Liver (tissue), 9 donors: ENCODE measurements around the gene PCMTD2. TPM values are rescaled to one million over a fixed set of nuclear protein-coding genes. Genes with fewer than 3 reads are reported as not detected.

Source experiments
- DNase-seq: peaks from one replicate; pipeline ENCODE4 v3.0.0-alpha.2; 2017; ENCODE audit warnings: low spot score
- H3K27ac ChIP-seq, 2 donors: one replicate each; pipeline ENCODE4 v1.7.0; 2013; ENCODE audit warnings: inconsistent platforms in 2 of 2, low read length in 2 of 2, control low read depth in 1 of 2, low read depth in 1 of 2, mild to moderate bottlenecking in 1 of 2
- H3K27me3 ChIP-seq, 4 donors: one replicate each; pipeline versions ENCODE4 v1.6.1 to v1.7.0; 2013; ENCODE audit warnings: low read length in 3 of 4, inconsistent platforms in 1 of 4, mild to moderate bottlenecking in 1 of 4, moderate library complexity in 1 of 4; ENCODE audit not compliant: control insufficient read depth in 4 of 4, insufficient read depth in 4 of 4
- H3K36me3 ChIP-seq, 4 donors: one replicate each; pipeline versions ENCODE4 v1.6.1 to v1.7.0; 2013; ENCODE audit warnings: low read length in 3 of 4, mild to moderate bottlenecking in 3 of 4, low read depth in 1 of 4, moderate library complexity in 1 of 4; ENCODE audit not compliant: control insufficient read depth in 4 of 4, insufficient read depth in 3 of 4
- H3K4me1 ChIP-seq, 4 donors: one replicate each; pipeline versions ENCODE4 v1.6.1 to v1.7.0; 2013; ENCODE audit warnings: low read length in 3 of 4, mild to moderate bottlenecking in 3 of 4, moderate library complexity in 1 of 4; ENCODE audit not compliant: control insufficient read depth in 4 of 4, insufficient read depth in 4 of 4
- H3K4me3 ChIP-seq, 3 donors: one replicate each; pipeline versions ENCODE4 v1.6.1 to v1.7.0; 2013; ENCODE audit warnings: low read length in 3 of 3, control low read depth in 1 of 3, low read depth in 1 of 3, mild to moderate bottlenecking in 1 of 3
- H3K9ac ChIP-seq, 2 donors: one replicate each; pipeline ENCODE4 v1.7.0; 2013; ENCODE audit warnings: low read length in 2 of 2, mild to moderate bottlenecking in 2 of 2, moderate library complexity in 2 of 2, control low read depth in 1 of 2, low read depth in 1 of 2
- H3K9me3 ChIP-seq, 4 donors: one replicate each; pipeline versions ENCODE4 v1.6.1 to v1.7.0; 2013; ENCODE audit warnings: low read length in 3 of 4; ENCODE audit not compliant: control insufficient read depth in 4 of 4
- ATF3 ChIP-seq: IDR thresholded peaks from 2 replicates; pipeline ENCODE4 v1.6.1; 2016; ENCODE audit warnings: antibody characterized with exemption
- EGR1 ChIP-seq, 2 donors: IDR thresholded peaks; 2 replicates each; pipeline ENCODE4 v1.6.1; 2016 to 2018; ENCODE audit warnings: antibody characterized with exemption in 2 of 2, low read depth in 2 of 2
- FOXA2 ChIP-seq: IDR thresholded peaks from 2 replicates; pipeline ENCODE4 v1.6.1; 2016; ENCODE audit warnings: antibody characterized with exemption
- HNF4A ChIP-seq, 2 donors: conservative IDR thresholded peaks; 2 replicates each; pipeline ENCODE4 v1.6.1; 2016; ENCODE audit warnings: antibody characterized with exemption in 2 of 2, mild to moderate bottlenecking in 2 of 2
- HNF4G ChIP-seq: IDR thresholded peaks from 2 replicates; pipeline ENCODE4 v1.6.1; 2016; ENCODE audit warnings: antibody characterized with exemption
- JUND ChIP-seq, 2 donors: IDR thresholded peaks; 2 replicates each; pipeline ENCODE4 v1.6.1; 2016; ENCODE audit warnings: antibody characterized with exemption in 2 of 2
- MAX ChIP-seq: IDR thresholded peaks from 2 replicates; pipeline ENCODE4 v1.6.1; 2016; ENCODE audit warnings: antibody characterized with exemption
- REST ChIP-seq: IDR thresholded peaks from 2 replicates; pipeline ENCODE4 v1.6.1; 2016; ENCODE audit warnings: antibody characterized with exemption, mild to moderate bottlenecking
- RXRA ChIP-seq, 2 donors: IDR thresholded peaks; 2 replicates each; pipeline ENCODE4 v1.6.1; 2017 to 2018; ENCODE audit warnings: antibody characterized with exemption in 2 of 2, mild to moderate bottlenecking in 1 of 2
- SP1 ChIP-seq: IDR thresholded peaks from 2 replicates; pipeline ENCODE4 v1.6.1; 2018; ENCODE audit warnings: antibody characterized with exemption, mild to moderate bottlenecking
- TAF1 ChIP-seq: conservative IDR thresholded peaks from 2 replicates; pipeline ENCODE4 v1.6.1; 2016; ENCODE audit warnings: antibody characterized with exemption, mild to moderate bottlenecking
- YY1 ChIP-seq: IDR thresholded peaks from 2 replicates; pipeline ENCODE4 v1.6.1; 2016; ENCODE audit warnings: antibody characterized with exemption, mild to moderate bottlenecking
- ZBTB33 ChIP-seq: IDR thresholded peaks from 2 replicates; pipeline ENCODE4 v1.6.1; 2016; ENCODE audit warnings: antibody characterized with exemption
- WGBS: extraction: QIAGEN DNeasy Blood & Tissue Kit; methylation state at CpG from one replicate; pipeline ENCODE4 v1.1.7; 2013; 5-methylcytosine and 5-hydroxymethylcytosine counted together
- polyA plus RNA-seq, 2 donors: library from polyadenylated mRNA; stranded (reverse) in 1 of 2; unstranded in 1 of 2; fragments of 200-250 nt in 1 of 2; fragments of >200 nt in 1 of 2; fragmentation: Nextera tagmentation in 1 of 2; extraction: Ambion mirVana in 1 of 2; gene quantifications; one replicate each; pipeline versions ENCODE4 v1.2.1 to v1.2.3, GENCODE V29; 2013 to 2015
- total RNA-seq, 2 donors: library from RNA; depleted of rRNA; stranded (reverse); fragments of >200 nt; gene quantifications; one replicate each; pipeline ENCODE4 v1.2.3, GENCODE V29; 2014
- donor health status: healthy.
- donor health status: healthy.
- donor health status: healthy.
- donor health status: healthy.
- donor health status: healthy.

PCMTD2 gene
- total and polyA plus RNA-seq, 4 donors: 12.7 to 74.4 (median 25.4) TPM

GRCh38 chr20:64247307-64247618 lies 8.3 kb upstream of the PCMTD2 start:
- no peaks in the 10 kb centered on the region for H3K27me3 ChIP-seq
- peaks cover 3 to 11% (median 9%) of the 10 kb centered on the region in 4 donors for H3K4me1 ChIP-seq
- H3K36me3 ChIP-seq: no peaks in the 10 kb centered on the region
- no peak overlapping the region for H3K4me3 ChIP-seq
- 92% methylated on average over 9 of the region's 9 CpGs for WGBS
- TF ChIP-seq RXRA (IDR thresholded peaks at IDR 0.05): no peak
- no peak for TF ChIP-seq REST
- no peak for TF ChIP-seq MAX
- TF ChIP-seq FOXA2: no peak
- no peak for TF ChIP-seq ZBTB33
- no peak for TF ChIP-seq HNF4G
- no peak for TF ChIP-seq YY1
- no peak for TF ChIP-seq EGR1 (IDR thresholded peaks at IDR 0.05; ENCODE audit: low read depth in 2 of 2)
- no peak for TF ChIP-seq ATF3
- TF ChIP-seq HNF4A (conservative IDR thresholded peaks at IDR 0.05): no peak
- TF ChIP-seq SP1: no peak
- no peak for TF ChIP-seq JUND (IDR thresholded peaks at IDR 0.05)
- no peaks in the 10 kb centered on the region for H3K9me3 ChIP-seq
- H3K9ac ChIP-seq: no peak overlapping the region
- no peak overlapping the region for H3K27ac ChIP-seq
- DNase-seq: no peak

- no peak for TF ChIP-seq YY1
- TF ChIP-seq MAX: no peak
- no peak for TF ChIP-seq RXRA (IDR thresholded peaks at IDR 0.05)
- no peak for TF ChIP-seq ATF3
- no peak for TF ChIP-seq FOXA2
- TF ChIP-seq SP1: no peak
- TF ChIP-seq TAF1: no peak
- TF ChIP-seq REST: no peak
- no peaks in the 10 kb centered on the region for H3K36me3 ChIP-seq
- H3K27me3 ChIP-seq: no peaks in the 10 kb centered on the region
- H3K4me1 ChIP-seq: peaks cover under 1 to 3% (median 1%) of the 10 kb centered on the region in 4 donors
- H3K4me3 ChIP-seq: no peak overlapping the region
- H3K9me3 ChIP-seq: no peaks in the 10 kb centered on the region
- no peak overlapping the region for H3K9ac ChIP-seq
- H3K27ac ChIP-seq: no peak overlapping the region
- no peak for DNase-seq
- 85% methylated on average over 33 of the region's 33 CpGs for WGBS
These were observed 7.3 kb upstream of the PCMTD2 start for GRCh38 chr20:64247970-64248841.
